Hepatocyte (in vitro differentiated cells): ENCODE results near the gene RASA3. TPM values are rescaled to one million over a fixed set of nuclear protein-coding genes. Genes with fewer than 3 reads are reported as not detected.

ENCODE experiments used
- DNase-seq: peaks from one replicate; pipeline ENCODE4 v3.0.0-alpha.2; 2016; ENCODE audit warnings: low spot score
- H2AFZ ChIP-seq: fragments of 200-600 bp; sonication (generic); 2 replicates; pipeline ENCODE4 v1.6.0; 2016; ENCODE audit warnings: antibody characterized with exemption, mild to moderate bottlenecking
- H3K27ac ChIP-seq: fragments of 200-600 bp; sonication (generic); 2 replicates; pipeline ENCODE4 v1.5.1; 2016; ENCODE audit warnings: mild to moderate bottlenecking
- H3K27me3 ChIP-seq: fragments of 200-600 bp; sonication (generic); 2 replicates; pipeline ENCODE4 v1.6.1; 2016
- H3K36me3 ChIP-seq: fragments of 200-600 bp; sonication (generic); replicated peaks from 2 replicates; pipeline ENCODE4 v1.5.1; 2016; ENCODE audit warnings: low read depth; ENCODE audit not compliant: insufficient read depth
- H3K4me1 ChIP-seq: fragments of 200-600 bp; sonication (generic); 2 replicates; pipeline ENCODE4 v1.5.1; 2016; ENCODE audit warnings: mild to moderate bottlenecking, moderate library complexity; ENCODE audit not compliant: insufficient read depth
- H3K4me2 ChIP-seq: fragments of 200-600 bp; sonication (generic); 2 replicates; pipeline ENCODE4 v1.6.0; 2016
- H3K4me3 ChIP-seq: fragments of 200-600 bp; sonication (generic); 2 replicates; pipeline ENCODE4 v1.5.1; 2016; ENCODE audit warnings: mild to moderate bottlenecking
- H3K79me2 ChIP-seq: fragments of 200-600 bp; sonication (generic); 2 replicates; pipeline ENCODE4 v1.6.0; 2017; ENCODE audit warnings: mild to moderate bottlenecking
- H3K9me2 ChIP-seq: fragments of 200-600 bp; sonication (generic); replicated peaks from 2 replicates; pipeline ENCODE4 v1.6.0; 2017; ENCODE audit warnings: mild to moderate bottlenecking; ENCODE audit not compliant: insufficient read depth
- H3K9me3 ChIP-seq: fragments of 200-600 bp; sonication (generic); 2 replicates; pipeline ENCODE4 v1.5.1; 2016; ENCODE audit warnings: low read depth, mild to moderate bottlenecking
- H4K20me1 ChIP-seq: fragments of 200-600 bp; sonication (generic); 2 replicates; pipeline ENCODE4 v1.6.0; 2016; ENCODE audit warnings: mild to moderate bottlenecking; ENCODE audit not compliant: insufficient read depth, poor library complexity, severe bottlenecking
- CTCF ChIP-seq: fragments of 200-600 bp; sonication (generic); IDR thresholded peaks from 2 replicates; pipeline ENCODE4 v1.5.1; 2016; ENCODE audit warnings: antibody characterized with exemption, mild to moderate bottlenecking; ENCODE audit not compliant: poor library complexity
- EZH2 ChIP-seq: fragments of 200-600 bp; sonication (generic); IDR thresholded peaks from 2 replicates; pipeline ENCODE4 v1.6.1; 2016; ENCODE audit warnings: antibody characterized with exemption, mild to moderate bottlenecking, borderline replicate concordance
- EZH2phosphoT487 ChIP-seq: fragments of 200-600 bp; sonication (generic); IDR thresholded peaks from one replicate; pipeline ENCODE4 v1.6.1; 2018; ENCODE audit warnings: antibody characterized with exemption, mild to moderate bottlenecking, low read depth, moderate library complexity; ENCODE audit not compliant: unreplicated experiment, severe bottlenecking
- WGBS: methylation state at CpG from one replicate; pipeline ENCODE4 v1.1.6; 2016; ENCODE audit warnings: low lambda C conversion rate; ENCODE audit errors: missing lambda C conversion rate; 5-methylcytosine and 5-hydroxymethylcytosine counted together
- polyA plus RNA-seq: library from polyadenylated mRNA; unstranded; fragments of >200 nt; fragmentation: Nextera tagmentation; extraction: Ambion mirVana; gene quantifications from 2 replicates; pipeline ENCODE4 v1.2.1, GENCODE V29; 2016
- total RNA-seq: library from RNA; depleted of rRNA; stranded (reverse); fragments of >200 nt; gene quantifications from 2 replicates; pipeline ENCODE4 v1.2.3, GENCODE V29; 2014

Gene RASA3
- total and polyA plus RNA-seq, 2 experiments from 2014 or later = 5.6 to 6.1 TPM

GRCh38 chr13:114025405-114025713 is 107.1 kb downstream of the RASA3 start:
- 59% methylated on average over 4 of the region's 4 CpGs for WGBS

GRCh38 chr13:114024603-114025404 is 107.6 kb downstream of the RASA3 start:
- Histone ChIP-seq H3K4me2 (no peak overlapping the region), H2AFZ (no peak overlapping the region), H3K9me3 (no peaks in the 10 kb centered on the region), H3K79me2 (no peaks in the 10 kb centered on the region), H3K27ac (no peak overlapping the region), H3K36me3 (no peaks in the 10 kb centered on the region), H3K9me2 (no peaks in the 10 kb centered on the region), H3K4me3 (no peak overlapping the region), H3K27me3 (no peaks in the 10 kb centered on the region), H4K20me1 (no peaks in the 10 kb centered on the region), H3K4me1 (no peaks in the 10 kb centered on the region)
- no peak for TF ChIP-seq EZH2phosphoT487
- no peak for TF ChIP-seq EZH2
- no peak for TF ChIP-seq CTCF
- no peak for DNase-seq
- 90% methylated on average over 31 of the region's 35 CpGs for WGBS

More at GRCh38 chr13:114025405-114025713, 107.1 kb downstream of the RASA3 start:
- Histone ChIP-seq H3K9me3 (no peaks in the 10 kb centered on the region), H3K4me2 (no peak overlapping the region), H3K4me1 (no peaks in the 10 kb centered on the region), H3K27me3 (no peaks in the 10 kb centered on the region), H2AFZ (no peak overlapping the region), H3K36me3 (no peaks in the 10 kb centered on the region), H3K79me2 (no peaks in the 10 kb centered on the region), H3K9me2 (no peaks in the 10 kb centered on the region), H3K4me3 (no peak overlapping the region), H4K20me1 (no peaks in the 10 kb centered on the region), H3K27ac (no peak overlapping the region)
- TF ChIP-seq EZH2 (no peak), CTCF (no peak), EZH2phosphoT487 (no peak)
- no peak for DNase-seq

DNA sequence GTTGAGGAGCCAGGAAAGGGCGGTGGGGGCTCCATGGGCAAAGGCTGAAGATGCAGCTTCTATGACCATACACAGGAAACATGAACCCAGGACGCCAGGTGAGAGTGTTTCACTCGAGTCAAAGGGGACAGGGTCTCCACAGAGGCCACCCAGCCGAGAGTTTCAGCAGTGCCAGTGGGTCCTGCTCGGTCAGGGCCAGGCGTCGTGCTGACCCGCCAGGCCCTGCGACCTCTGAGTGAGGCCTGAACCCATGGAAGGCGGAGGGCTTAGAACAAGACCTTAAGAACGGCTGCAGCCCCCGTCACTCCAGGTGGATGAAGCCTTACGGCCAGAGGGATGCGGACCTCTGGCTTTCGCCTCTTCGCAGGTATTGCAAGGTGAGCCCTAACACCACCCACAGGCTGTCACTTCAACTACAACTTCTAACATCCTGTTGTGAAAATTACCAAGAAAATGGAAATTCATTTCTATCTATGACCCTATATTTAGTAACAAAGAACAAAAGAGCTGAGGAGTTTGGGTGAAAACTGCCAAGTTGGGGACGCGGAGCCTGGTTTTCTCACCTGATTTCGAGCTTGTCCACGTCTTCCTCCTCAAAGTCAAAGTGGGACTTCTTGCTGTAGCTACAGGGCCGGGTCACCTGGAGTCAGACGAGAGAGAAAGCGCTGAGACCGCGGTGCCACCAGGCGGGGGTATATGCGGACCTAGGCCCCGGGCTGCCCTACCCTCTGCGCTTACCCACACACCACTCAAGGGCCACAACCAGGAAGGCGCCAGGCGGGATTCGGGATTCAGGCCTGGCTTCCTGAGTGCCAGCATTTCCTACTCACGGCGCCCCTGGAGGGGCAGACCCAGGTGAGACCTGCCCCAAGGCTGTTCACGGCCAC is 108.5 kb downstream of the RASA3 start:
- no peaks in the 10 kb centered on the region for H3K9me3 ChIP-seq
- no peak overlapping the region for H3K4me2 ChIP-seq
- H3K79me2 ChIP-seq = no peaks in the 10 kb centered on the region
- 94% methylated on average over 35 of the region's 35 CpGs for WGBS
- no peaks in the 10 kb centered on the region for H4K20me1 ChIP-seq
- H3K27me3 ChIP-seq = no peaks in the 10 kb centered on the region
- H2AFZ ChIP-seq = no peak overlapping the region
- no peaks in the 10 kb centered on the region for H3K9me2 ChIP-seq
- no peaks in the 10 kb centered on the region for H3K36me3 ChIP-seq
- H3K4me1 ChIP-seq = no peaks in the 10 kb centered on the region
- H3K27ac ChIP-seq = no peak overlapping the region
- TF ChIP-seq CTCF (no peak), EZH2 (no peak), EZH2phosphoT487 (no peak)
- H3K4me3 ChIP-seq = no peak overlapping the region
- DNase-seq = no peak
